ENCODE data around the gene FBXL7.

The FBXL7 gene

DNA sequence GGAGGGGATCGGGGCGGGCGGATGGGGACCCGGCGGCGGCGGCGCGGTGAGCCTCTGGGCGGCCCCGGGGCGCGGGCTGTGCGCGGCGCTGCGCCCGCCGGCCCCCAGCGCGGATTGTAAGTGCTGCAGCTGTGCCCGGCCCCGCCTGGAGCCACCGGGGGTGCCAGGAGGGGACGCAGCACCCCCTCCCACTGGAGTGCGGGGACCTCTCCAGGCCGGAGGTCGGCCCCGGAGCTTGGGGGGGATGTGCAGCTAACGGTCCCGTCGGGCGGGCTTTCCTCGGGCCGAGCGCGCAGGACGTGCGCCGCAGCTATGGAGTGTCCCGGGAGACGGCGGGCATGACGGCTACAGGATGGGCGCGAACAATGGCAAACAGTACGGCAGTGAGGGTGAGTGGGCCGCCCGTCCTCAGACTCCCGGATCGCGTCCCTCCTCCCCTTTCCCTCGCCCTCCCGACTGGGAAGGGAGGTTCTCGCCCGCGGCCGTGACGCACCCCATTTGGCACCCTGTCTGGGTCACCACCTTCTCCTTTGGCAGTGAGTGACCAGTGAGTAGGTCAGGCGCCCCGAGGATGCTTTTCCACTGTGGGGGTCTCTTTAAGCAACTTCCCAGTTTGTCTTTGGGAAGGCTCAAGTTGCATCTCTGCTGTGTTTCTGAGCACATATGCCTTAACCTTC lies 483 bp downstream of the FBXL7 start:
- Histone ChIP-seq H3K4me1 (ENCODE audit: low read length) (no peaks in the 10 kb centered on the region), H2AFZ (ENCODE audit: low read depth, low read length) (no peak overlapping the region), H4K20me1 (ENCODE audit: insufficient read depth, low read length) (no peaks in the 10 kb centered on the region), H3K27me3 (ENCODE audit: low read depth, low read length) (no peaks in the 10 kb centered on the region), H3K36me3 (replicated peaks; ENCODE audit: low read depth, low read length) (no peaks in the 10 kb centered on the region), H3K27ac (ENCODE audit: low read length) (no peak overlapping the region), H3K9ac (ENCODE audit: low read length) (no peak overlapping the region), H3K79me2 (ENCODE audit: low read length) (no peaks in the 10 kb centered on the region), H3K4me2 (ENCODE audit: low read length) (no peak overlapping the region), H3K9me3 (ENCODE audit: insufficient read depth, low read length) (no peaks in the 10 kb centered on the region), H3K4me3 (ENCODE audit: low read length) (no peak overlapping the region)
- no peak for TF ChIP-seq CTCF (IDR thresholded peaks at IDR 0.05; ENCODE audit: low read depth, low read length)
- no peak for TF ChIP-seq EZH2phosphoT487 (IDR thresholded peaks at IDR 0.05; ENCODE audit: low read depth)

GRCh38 chr5:15501091-15501791 lies 1.3 kb downstream of the FBXL7 start:
- no peaks in the 10 kb centered on the region for H4K20me1 ChIP-seq (ENCODE audit: insufficient read depth, low read length)
- H3K27ac ChIP-seq (ENCODE audit: low read length), result no peak overlapping the region
- TF ChIP-seq EZH2phosphoT487 (IDR thresholded peaks at IDR 0.05; ENCODE audit: low read depth) (no peak), CTCF (IDR thresholded peaks at IDR 0.05; ENCODE audit: low read depth, low read length) (no peak)
- H3K4me2 ChIP-seq (ENCODE audit: low read length), result no peak overlapping the region
- H3K9me3 ChIP-seq (ENCODE audit: insufficient read depth, low read length), result no peaks in the 10 kb centered on the region
- H3K27me3 ChIP-seq (ENCODE audit: low read depth, low read length), result no peaks in the 10 kb centered on the region
- no peak overlapping the region for H2AFZ ChIP-seq (ENCODE audit: low read depth, low read length)
- no peak overlapping the region for H3K4me3 ChIP-seq (ENCODE audit: low read length)
- no peak overlapping the region for H3K9ac ChIP-seq (ENCODE audit: low read length)
- no peaks in the 10 kb centered on the region for H3K4me1 ChIP-seq (ENCODE audit: low read length)
- no peaks in the 10 kb centered on the region for H3K36me3 ChIP-seq (replicated peaks; ENCODE audit: low read depth, low read length)
- no peaks in the 10 kb centered on the region for H3K79me2 ChIP-seq (ENCODE audit: low read length)

DNA sequence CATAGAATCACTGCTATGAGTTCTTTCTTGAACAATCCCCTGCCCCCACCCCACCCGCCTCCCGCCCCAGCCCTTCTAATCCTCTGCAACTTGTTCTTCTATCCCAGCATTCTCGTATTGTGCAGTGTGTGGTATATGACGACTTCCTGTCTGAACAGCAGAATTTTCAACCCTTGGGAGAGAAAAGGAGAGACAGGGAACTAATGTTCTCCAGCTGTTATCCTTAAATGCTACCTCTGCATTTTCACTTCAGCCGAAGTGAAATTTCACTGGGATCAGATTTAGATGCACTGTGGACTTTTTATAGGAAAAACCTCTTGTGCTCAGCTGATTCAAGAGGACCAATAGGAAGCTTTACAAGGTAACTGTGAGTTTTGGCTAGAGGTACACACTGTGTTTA lies 2.2 kb downstream of the FBXL7 start:
- H3K36me3 ChIP-seq (replicated peaks; ENCODE audit: low read depth, low read length), result no peaks in the 10 kb centered on the region
- no peak overlapping the region for H3K9ac ChIP-seq (ENCODE audit: low read length)
- no peak overlapping the region for H2AFZ ChIP-seq (ENCODE audit: low read depth, low read length)
- H3K4me1 ChIP-seq (ENCODE audit: low read length), result no peaks in the 10 kb centered on the region
- no peaks in the 10 kb centered on the region for H4K20me1 ChIP-seq (ENCODE audit: insufficient read depth, low read length)
- TF ChIP-seq EZH2phosphoT487 (IDR thresholded peaks at IDR 0.05; ENCODE audit: low read depth) (no peak), CTCF (IDR thresholded peaks at IDR 0.05; ENCODE audit: low read depth, low read length) (no peak)
- H3K79me2 ChIP-seq (ENCODE audit: low read length), result no peaks in the 10 kb centered on the region
- no peak overlapping the region for H3K4me2 ChIP-seq (ENCODE audit: low read length)
- H3K27me3 ChIP-seq (ENCODE audit: low read depth, low read length), result no peaks in the 10 kb centered on the region
- H3K9me3 ChIP-seq (ENCODE audit: insufficient read depth, low read length), result no peaks in the 10 kb centered on the region
- no peak overlapping the region for H3K4me3 ChIP-seq (ENCODE audit: low read length)
- H3K27ac ChIP-seq (ENCODE audit: low read length), result no peak overlapping the region

DNA sequence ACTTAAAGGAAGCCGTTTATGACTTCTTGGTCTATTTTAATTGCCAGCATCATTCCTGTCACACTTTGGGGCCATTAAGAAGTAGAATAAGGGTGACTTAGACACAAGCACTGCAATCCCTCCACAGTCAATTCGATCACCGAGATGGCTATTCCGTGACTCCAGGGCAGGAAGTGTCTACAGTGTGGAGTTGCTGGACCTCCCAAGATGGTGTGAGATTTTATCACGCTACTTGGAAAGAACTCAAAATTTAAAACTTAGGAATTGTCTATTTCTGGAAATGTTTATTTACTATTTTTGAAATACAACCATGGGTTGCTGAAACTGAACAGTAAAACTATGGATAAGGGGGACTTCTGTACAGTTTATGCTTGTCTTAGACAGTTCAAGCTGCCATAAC lies 6.2 kb downstream of the FBXL7 start:
- H3K4me3 ChIP-seq (ENCODE audit: low read length), result no peak overlapping the region
- H3K27ac ChIP-seq (ENCODE audit: low read length), result no peak overlapping the region
- no peaks in the 10 kb centered on the region for H3K9me3 ChIP-seq (ENCODE audit: insufficient read depth, low read length)
- no peak overlapping the region for H3K9ac ChIP-seq (ENCODE audit: low read length)
- no peaks in the 10 kb centered on the region for H3K79me2 ChIP-seq (ENCODE audit: low read length)
- H3K27me3 ChIP-seq (ENCODE audit: low read depth, low read length), result no peaks in the 10 kb centered on the region
- no peaks in the 10 kb centered on the region for H4K20me1 ChIP-seq (ENCODE audit: insufficient read depth, low read length)
- H3K36me3 ChIP-seq (replicated peaks; ENCODE audit: low read depth, low read length), result no peaks in the 10 kb centered on the region
- TF ChIP-seq EZH2phosphoT487 (IDR thresholded peaks at IDR 0.05; ENCODE audit: low read depth), result no peak
- no peak for TF ChIP-seq CTCF (IDR thresholded peaks at IDR 0.05; ENCODE audit: low read depth, low read length)
- H3K4me2 ChIP-seq (ENCODE audit: low read length), result no peak overlapping the region
- no peak overlapping the region for H2AFZ ChIP-seq (ENCODE audit: low read depth, low read length)
- no peaks in the 10 kb centered on the region for H3K4me1 ChIP-seq (ENCODE audit: low read length)

Data from OCI-LY3 (cell line).